GM18951 (cell line): Measurements from ENCODE around the gene DSCAML1.
A peak's percentile ranks its signal among the peaks of the same experiment; 100 is the strongest.

Experiments used
- POLR2A ChIP-seq: IDR thresholded peaks from 4 replicates; pipeline ENCODE4 v1.6.1; 2011; ENCODE audit warnings: mild to moderate bottlenecking; ENCODE audit not compliant: insufficient read length, insufficient read depth; ENCODE audit errors: extremely low read depth
- in situ Hi-C: fragments of 300-500 bp; cut with MboI; formaldehyde crosslinking; loops from one replicate; pipeline ENCODE4 v1.12.0; 2022; ENCODE audit warnings: low sequenced_read_pairs, mixed read lengths, inconsistent platforms; ENCODE audit not compliant: unreplicated experiment

DSCAML1 gene

GRCh38 chr11:117827521-117828511 lies 30.8 kb upstream of the DSCAML1 start:
- no peak for TF ChIP-seq POLR2A
- in situ Hi-C loops, result no loop called here

DNA sequence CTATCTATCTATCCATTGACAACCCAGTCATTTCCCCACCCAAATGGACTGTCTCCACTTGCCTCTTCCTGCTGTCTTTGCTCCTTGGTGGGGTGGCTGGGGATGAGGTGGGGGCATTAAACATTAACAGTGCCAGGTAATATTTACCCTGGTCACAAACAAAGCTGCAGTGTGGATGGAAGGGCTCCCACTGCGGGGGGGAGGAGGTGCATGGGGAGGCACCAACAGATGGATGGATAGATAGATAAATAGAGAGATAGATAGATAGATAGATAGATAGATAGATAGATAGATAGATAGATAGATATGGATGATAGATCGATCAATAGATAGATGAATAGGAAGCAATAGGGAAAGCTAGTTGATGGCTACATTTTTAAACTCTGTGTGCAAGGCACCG lies 29.8 kb upstream of the DSCAML1 start:
- TF ChIP-seq POLR2A, result no peak

DNA sequence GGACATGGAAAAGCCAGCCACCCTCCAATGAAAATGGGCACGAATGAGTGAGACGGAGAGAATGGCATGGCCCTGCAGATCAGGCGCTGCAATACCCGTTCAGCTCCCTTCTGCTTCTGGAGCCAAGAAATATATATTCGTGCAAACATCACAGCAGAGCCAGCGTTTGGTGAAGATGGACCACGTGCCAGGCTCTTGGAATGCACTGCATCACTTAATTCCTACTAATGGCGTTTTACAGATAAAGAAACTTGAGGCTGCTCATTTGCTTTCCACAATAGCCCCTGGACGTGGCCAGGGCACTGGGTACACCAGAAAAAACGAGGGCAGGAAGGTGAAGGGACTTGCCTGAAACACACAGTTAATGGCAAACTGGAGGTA lies 29.2 kb upstream of the DSCAML1 start:
- in situ Hi-C loops, result no loop called here
- no peak for TF ChIP-seq POLR2A

More for the DNA sequence above, 29.8 kb upstream of the DSCAML1 start:
- in situ Hi-C loops, result no loop called here

GRCh38 chr11:117825538-117826189 lies 28.6 kb upstream of the DSCAML1 start:
- in situ Hi-C loops, result no loop called here
- TF ChIP-seq POLR2A, result no peak

DNA sequence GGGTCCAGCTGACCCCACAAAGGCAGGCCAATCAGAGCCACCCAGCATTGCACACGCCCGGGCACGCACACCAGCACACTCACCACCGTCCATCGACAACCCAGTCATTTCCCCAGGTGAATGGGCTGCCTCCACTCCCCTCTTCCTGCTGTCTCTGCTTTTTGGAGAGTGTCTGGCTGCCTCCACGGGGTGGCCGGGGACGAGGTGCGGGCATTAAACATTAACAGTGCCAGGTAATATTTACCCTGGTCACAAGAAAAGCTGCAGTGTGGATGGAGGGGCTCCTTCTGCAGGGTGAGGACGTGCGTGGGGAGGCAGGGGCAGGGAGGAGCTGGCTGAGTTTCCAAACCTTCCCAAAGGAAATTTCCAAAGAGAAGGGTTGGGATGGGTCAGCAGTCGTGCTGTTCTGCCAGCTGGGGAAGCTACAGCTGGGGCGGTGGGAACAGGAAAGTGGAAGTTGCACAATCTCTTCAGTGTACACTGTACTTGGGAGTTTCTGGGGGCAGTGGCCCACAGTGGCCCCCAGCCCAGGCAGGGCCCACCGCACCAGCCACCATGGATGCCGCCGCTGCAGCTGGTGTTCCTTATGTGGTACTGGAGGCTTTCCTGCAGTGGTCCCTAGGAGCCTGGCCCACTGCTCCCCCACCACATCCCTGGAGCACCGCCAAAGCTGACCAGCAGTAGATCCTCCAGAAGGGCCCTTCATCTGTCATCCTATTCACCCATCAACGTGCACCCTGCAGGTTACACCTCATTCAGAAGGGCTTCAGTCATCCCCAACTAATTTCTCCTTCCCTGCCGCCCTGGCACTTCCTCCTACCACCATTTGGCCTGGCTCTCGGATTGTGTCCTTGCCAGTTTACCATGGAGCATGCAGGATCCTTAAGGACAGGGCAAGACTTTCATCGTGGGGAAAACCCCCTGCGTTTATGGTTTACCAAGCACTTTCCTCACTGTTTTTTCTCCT lies 27.8 kb upstream of the DSCAML1 start, which contains the start of gene FXYD2:
Gene FXYD2 (minus strand): TSS at position 174 of the 967 bp plus-strand sequence. CDS start 66 bp downstream, at position 108.
- peak; percentile 48 for TF ChIP-seq POLR2A
- in situ Hi-C loops, result no loop called here

GRCh38 chr11:117823946-117824420 lies 27.0 kb upstream of the DSCAML1 start:
- in situ Hi-C loops, result no loop called here
- TF ChIP-seq POLR2A, result no peak

DNA sequence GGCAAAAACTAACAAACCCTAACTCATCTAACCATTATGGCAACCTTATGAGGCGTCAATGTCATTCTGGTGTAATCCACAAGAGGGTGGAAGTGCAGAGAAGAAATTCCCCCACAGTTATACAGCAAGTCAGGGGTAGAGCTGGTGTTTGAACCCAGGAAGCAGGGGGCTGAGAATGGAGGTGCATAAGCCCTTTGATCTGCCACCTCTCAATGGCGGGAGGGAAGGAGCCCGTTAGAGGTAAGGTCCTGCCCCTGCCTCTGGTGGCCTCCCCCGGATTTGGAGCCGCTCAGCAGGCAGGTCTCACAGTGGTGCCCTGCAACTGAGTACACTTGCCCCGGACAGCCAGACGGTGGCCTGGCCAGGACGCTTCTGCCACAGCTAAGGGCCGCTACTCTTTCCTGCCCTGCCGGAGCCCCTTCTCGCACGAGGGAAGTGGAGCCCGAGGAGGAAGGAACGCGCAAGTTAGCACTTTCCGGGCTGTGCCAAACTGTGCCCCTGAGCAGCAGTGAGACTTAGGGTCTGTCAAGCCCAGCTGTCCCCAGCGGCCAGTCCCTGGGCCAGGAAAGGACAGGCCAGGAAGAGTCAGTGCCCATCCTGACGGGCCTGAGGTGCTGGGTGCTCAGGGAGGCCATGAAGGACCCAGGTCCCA lies 26.4 kb upstream of the DSCAML1 start:
- in situ Hi-C loops, result no loop called here
- no peak for TF ChIP-seq POLR2A

- TF ChIP-seq POLR2A, result no peak
Observed at GRCh38 chr11:117822074-117823033, 25.3 kb upstream of the DSCAML1 start.

DNA sequence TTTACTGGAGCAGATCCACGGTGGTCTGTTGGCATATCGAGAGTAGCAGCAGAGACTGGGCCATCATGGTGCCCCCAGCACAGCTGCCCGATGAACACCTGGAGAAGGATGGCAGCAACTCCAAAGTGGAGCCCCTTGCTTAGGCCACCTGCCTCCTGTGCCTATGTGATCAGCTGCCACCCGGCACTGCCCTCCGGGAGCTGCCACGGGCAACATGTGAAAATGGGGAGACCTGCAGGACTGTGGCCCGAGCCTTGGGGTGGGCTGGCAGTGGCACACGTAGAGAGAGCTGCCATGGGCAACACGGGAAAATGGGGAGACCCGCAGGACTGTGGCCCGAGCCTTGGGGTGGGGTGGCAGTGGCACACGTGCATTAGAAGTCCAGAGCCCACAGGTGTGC lies 24.4 kb upstream of the DSCAML1 start:
- in situ Hi-C loops, result no loop called here
- TF ChIP-seq POLR2A, result no peak

More at GRCh38 chr11:117822074-117823033, 25.3 kb upstream of the DSCAML1 start:
- in situ Hi-C loops, result no loop called here

DNA sequence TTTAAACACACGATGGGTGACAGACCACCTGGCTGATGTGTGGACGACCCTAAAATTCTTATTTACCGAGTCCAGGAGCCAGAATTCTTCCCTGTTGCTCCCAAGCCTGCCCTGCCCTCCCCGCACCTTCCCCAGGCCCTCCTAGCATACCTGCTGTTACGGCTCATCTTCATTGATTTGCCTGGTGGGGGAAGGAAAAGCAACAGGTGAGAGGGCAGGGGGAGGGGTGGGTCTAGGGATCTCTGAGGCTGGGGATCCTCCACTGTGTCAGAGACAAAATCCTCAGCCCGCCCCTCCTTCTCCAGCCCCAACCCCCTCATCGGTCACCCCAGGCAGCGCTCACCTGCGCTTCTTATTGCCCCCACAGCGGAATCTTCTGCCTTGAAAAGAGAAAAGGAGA lies 23.5 kb upstream of the DSCAML1 start:
- no peak for TF ChIP-seq POLR2A
- in situ Hi-C loops, result no loop called here

DNA sequence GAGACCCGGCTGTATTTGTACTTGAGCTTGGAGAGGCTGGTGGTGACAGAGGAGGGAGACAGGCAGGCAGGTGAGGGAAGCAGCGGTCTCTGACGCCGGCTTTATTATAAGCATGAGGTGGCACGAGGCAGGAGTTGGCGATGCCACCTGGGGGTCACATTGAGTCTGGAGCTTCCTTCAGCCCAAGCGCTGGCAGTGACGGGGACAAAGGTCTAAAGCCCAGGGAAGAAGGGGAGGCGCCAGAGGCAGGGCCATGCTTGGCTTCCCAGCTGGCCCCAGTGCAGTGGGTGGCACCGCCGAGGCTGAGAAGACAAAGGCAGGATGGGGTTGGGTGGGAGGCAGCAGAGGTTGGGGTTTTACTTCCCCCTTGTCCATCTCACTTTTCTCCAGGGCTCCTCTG lies 23.1 kb upstream of the DSCAML1 start:
- in situ Hi-C loops, result no loop called here
- no peak for TF ChIP-seq POLR2A
